IMR-90 (cell line): ENCODE data around the gene FBXL20. TPM values are rescaled to one million over a fixed set of nuclear protein-coding genes. Genes with fewer than 3 reads are reported as not detected.

Experiments used
- ATAC-seq: fragments of 200-7000 bp; cut with Tn5 transposase; 2 replicates; pipeline ENCODE4 v1.9.1; 2020; ENCODE audit warnings: low read depth, mild to moderate bottlenecking, moderate library complexity
- BruUV-seq: library from RNA; stranded (reverse); fragments of 400-500 nt; replicated peaks from 2 replicates; lab custom pipeline; 2021; lab: Mats Ljungman, UMichigan
- CTCF ChIA-PET: fragments of 300-600 bp; formaldehyde crosslinking; extraction: SDS; loops from one replicate; lab custom pipeline; 2021; ENCODE audit warnings: antibody characterized with exemption; lab: Yijun Ruan, JAX
- POLR2A ChIA-PET: fragments of 300-600 bp; sonication (Branson Sonifier 250); formaldehyde crosslinking; loops from one replicate; lab custom pipeline; 2022; ENCODE audit warnings: antibody characterized with exemption; ENCODE audit not compliant: unreplicated experiment; lab: Charles Lee
- DNase-seq: peaks from one replicate; pipeline ENCODE4 v3.0.0; 2013
- H2AFZ ChIP-seq: replicated peaks from 2 replicates; pipeline ENCODE3; 2013; ENCODE audit warnings: low read length, mild to moderate bottlenecking; ENCODE audit not compliant: poor library complexity
- H2AK5ac ChIP-seq: 2 replicates; pipeline ENCODE4 v1.6.1; 2013; ENCODE audit warnings: low read depth, low read length, inconsistent platforms
- H2AK9ac ChIP-seq: replicated peaks from 2 replicates; pipeline ENCODE3; 2013; ENCODE audit warnings: mild to moderate bottlenecking, low read depth, low read length, moderate library complexity; ENCODE audit not compliant: poor library complexity
- H2BK120ac ChIP-seq: 2 replicates; pipeline ENCODE4 v1.6.1; 2013; ENCODE audit warnings: low read depth, low read length, inconsistent platforms
- H2BK15ac ChIP-seq: 3 replicates; pipeline ENCODE4 v1.6.1; 2013; ENCODE audit warnings: low read depth, low read length, inconsistent platforms
- H2BK20ac ChIP-seq: 2 replicates; pipeline ENCODE4 v1.6.1; 2013; ENCODE audit warnings: low read depth, mild to moderate bottlenecking, inconsistent platforms, low read length, moderate library complexity
- H2BK5ac ChIP-seq: 2 replicates; pipeline ENCODE4 v1.6.1; 2013; ENCODE audit warnings: mild to moderate bottlenecking, low read depth, low read length, inconsistent platforms; ENCODE audit not compliant: poor library complexity, severe bottlenecking
- H3K14ac ChIP-seq: replicated peaks from 2 replicates; pipeline ENCODE4 v1.6.1; 2013; ENCODE audit warnings: low read depth, low read length, inconsistent platforms
- H3K18ac ChIP-seq: 2 replicates; pipeline ENCODE4 v1.6.1; 2013; ENCODE audit warnings: low read depth, low read length, control low read depth
- H3K23ac ChIP-seq: 2 replicates; pipeline ENCODE4 v1.6.1; 2013; ENCODE audit warnings: low read depth, low read length, inconsistent platforms
- H3K27ac ChIP-seq: 2 replicates; pipeline ENCODE4 v1.5.1; 2013; ENCODE audit warnings: mild to moderate bottlenecking, control low read depth, low read length; ENCODE audit not compliant: insufficient read depth
- H3K27me3 ChIP-seq: 2 replicates; pipeline ENCODE4 v1.6.1; 2013; ENCODE audit warnings: low read length; ENCODE audit not compliant: control insufficient read depth, insufficient read depth
- H3K36me3 ChIP-seq: 2 replicates; pipeline ENCODE4 v1.6.1; 2013; ENCODE audit warnings: low read length, mixed read lengths; ENCODE audit not compliant: control insufficient read depth, insufficient read depth
- H3K4ac ChIP-seq: 2 replicates; pipeline ENCODE4 v1.6.1; 2013; ENCODE audit warnings: low read depth, low read length, inconsistent platforms
- H3K4me1 ChIP-seq: 2 replicates; pipeline ENCODE4 v1.6.1; 2013; ENCODE audit warnings: low read length, mixed read lengths; ENCODE audit not compliant: control insufficient read depth, insufficient read depth
- H3K4me2 ChIP-seq: 2 replicates; pipeline ENCODE4 v1.6.1; 2013; ENCODE audit warnings: low read depth, mild to moderate bottlenecking, control low read depth, low read length, moderate library complexity
- H3K4me3 ChIP-seq: 2 replicates; pipeline ENCODE4 v1.5.1; 2013; ENCODE audit warnings: low read depth, mild to moderate bottlenecking, control low read depth, low read length, moderate library complexity; ENCODE audit not compliant: insufficient read depth
- H3K56ac ChIP-seq: 2 replicates; pipeline ENCODE4 v1.6.1; 2013; ENCODE audit warnings: low read length, inconsistent platforms; ENCODE audit not compliant: insufficient read depth; ENCODE audit errors: extremely low read depth
- H3K79me1 ChIP-seq, 2 experiments: 2 replicates each; pipeline ENCODE4 v1.6.1; 2013; ENCODE audit warnings: low read length in 2 of 2, inconsistent platforms in 1 of 2, low read depth in 1 of 2
- H3K9ac ChIP-seq: 2 replicates; pipeline ENCODE4 v1.6.1; 2013; ENCODE audit warnings: low read depth, low read length, control low read depth
- H3K9me1 ChIP-seq: 2 replicates; pipeline ENCODE4 v1.6.1; 2013; ENCODE audit warnings: low read length, inconsistent platforms; ENCODE audit not compliant: insufficient read depth
- H3K9me3 ChIP-seq: 2 replicates; pipeline ENCODE4 v1.6.1; 2013; ENCODE audit warnings: low read length; ENCODE audit not compliant: control insufficient read depth, insufficient read depth
- H4K20me1 ChIP-seq: 2 replicates; pipeline ENCODE4 v1.6.1; 2013; ENCODE audit warnings: low read length, inconsistent platforms; ENCODE audit not compliant: insufficient read depth
- H4K5ac ChIP-seq: 2 replicates; pipeline ENCODE4 v1.6.1; 2013; ENCODE audit warnings: mild to moderate bottlenecking, low read depth, low read length, control low read depth
- H4K8ac ChIP-seq, 2 experiments: 2 replicates each; pipeline ENCODE4 v1.6.1; 2013; ENCODE audit warnings: low read depth in 2 of 2, low read length in 2 of 2, control low read depth in 1 of 2, inconsistent platforms in 1 of 2
- H4K91ac ChIP-seq: 2 replicates; pipeline ENCODE4 v1.6.1; 2013; ENCODE audit warnings: low read depth, low read length, inconsistent platforms; ENCODE audit not compliant: insufficient read depth
- POLR2A ChIP-seq: IDR thresholded peaks from 2 replicates; pipeline ENCODE4 v1.6.1; 2012; ENCODE audit warnings: mild to moderate bottlenecking, low read depth, low read length
- RAD21 ChIP-seq: IDR thresholded peaks from 2 replicates; pipeline ENCODE4 v1.6.1; 2012; ENCODE audit warnings: low read length, improper control_type of control experiment
- WGBS, 2 experiments: methylation state at CpG; one replicate each; pipeline versions ENCODE4 v1.1.5 to v1.1.7; 2013; ENCODE audit warnings: missing lambda C conversion rate in 2 of 2; ENCODE audit not compliant: insufficient read length in 1 of 2; ENCODE audit errors: extremely low coverage in 2 of 2; 5-methylcytosine and 5-hydroxymethylcytosine counted together
- dilution Hi-C: fragments of 300-500 bp; cut with HindIII; formaldehyde crosslinking; loops from one replicate; pipeline ENCODE4 v1.14.3; 2018; ENCODE audit warnings: low sequenced_read_pairs; ENCODE audit not compliant: unreplicated experiment
- in situ Hi-C: fragments of 300-500 bp; cut with MboI; formaldehyde crosslinking; loops from 3 replicates; pipeline ENCODE4 v1.14.3; 2019; ENCODE audit warnings: low sequenced_read_pairs, inconsistent platforms, mixed read lengths
- intact Hi-C: fragments of 100-400 bp; cut with micrococcal nuclease; formaldehyde crosslinking; loops from 2 replicates; pipeline ENCODE4 v1.10.0; 2022
- polyA plus RNA-seq, 3 experiments: library from polyadenylated mRNA; depleted of rRNA; stranded (reverse); fragments of >200 nt; gene quantifications; 2 replicates each; pipeline ENCODE4 v1.2.3, GENCODE V29; 2012; ENCODE audit warnings: low replicate concordance in 1 of 3
- total RNA-seq: library from RNA; depleted of rRNA; stranded (reverse); fragments of >200 nt; gene quantifications from 2 replicates; pipeline ENCODE4 v1.2.3, GENCODE V29; 2012

The FBXL20 gene
- total and polyA plus RNA-seq, 2 of the 4 experiments (the other 2 are of a cell fraction), result 4.1 to 13.8 TPM

DNA sequence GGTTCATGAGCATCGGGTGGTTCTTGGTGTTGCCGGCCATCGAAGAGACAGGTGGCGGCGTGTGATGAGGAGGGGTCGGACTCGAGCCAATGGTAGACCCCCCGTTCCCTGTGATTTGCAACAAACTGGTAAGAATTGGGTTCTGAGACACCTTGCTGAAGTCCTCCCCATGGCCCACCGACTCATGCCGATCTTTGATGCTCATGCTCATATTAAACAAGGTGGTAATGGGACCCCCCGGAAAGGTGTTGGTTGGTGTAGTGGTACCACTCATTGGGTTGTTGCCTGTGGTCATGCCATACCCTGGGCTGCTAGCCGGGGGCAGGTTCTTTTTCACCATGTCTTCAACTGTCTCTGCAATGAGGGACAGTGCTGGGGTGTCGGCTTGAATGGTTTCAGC lies 8.9 kb upstream of the FBXL20 start:
- CTCF ChIA-PET, result no interaction called here
- Histone ChIP-seq H2BK120ac (no peak overlapping the region), H2AK9ac (no peak overlapping the region), H3K9me3 (no peaks in the 10 kb centered on the region), H2BK5ac (no peak overlapping the region), H3K9me1 (peaks cover 3% of the 10 kb centered on the region; the same call in 1 of the 2 replicates), H3K9ac (no peak overlapping the region), H3K18ac (no peak overlapping the region), H3K4ac (no peak overlapping the region), H3K4me2 (no peak overlapping the region), H4K8ac (no peak overlapping the region), H3K27me3 (no peaks in the 10 kb centered on the region), H2AK5ac (no peak overlapping the region), H4K5ac (no peak overlapping the region), H4K20me1 (no peaks in the 10 kb centered on the region), H3K14ac (no peak overlapping the region), H3K4me1 (no peaks in the 10 kb centered on the region), H3K56ac (no peak overlapping the region), H3K27ac (no peak overlapping the region), H3K23ac (no peak overlapping the region), H4K91ac (no peak overlapping the region), H3K36me3 (peaks cover 53% of the 10 kb centered on the region), H2AFZ (no peak overlapping the region), H3K4me3 (no peak overlapping the region), H2BK15ac (no peak overlapping the region), H2BK20ac (no peak overlapping the region), H3K79me1 (peaks cover 7 to 23% of the 10 kb centered on the region in 2 experiments; a peak in 3 of 4 replicates)
- TF ChIP-seq RAD21 (no peak), POLR2A (no peak)
- intact Hi-C loops, result no loop called here
- in situ Hi-C loops, result no loop called here
- ATAC-seq (no peak), DNase-seq (no peak)
- POLR2A ChIA-PET, result no interaction called here
- whole genome bisulfite sequencing, 2 experiments, result 100% methylated on average over 9 of the region's 13 CpGs; no CpG with 5 or more reads in 1 of the 2 experiments
- no TSS peak for BruUV-seq
- dilution Hi-C loops, result no loop called here
